Fibroblast of lung (primary cell): ENCODE results near the gene C20orf144. TPM values are rescaled to one million over a fixed set of nuclear protein-coding genes. Genes with fewer than 3 reads are reported as not detected.
A peak's percentile ranks its signal among the peaks of the same experiment; 100 is the strongest.

Source experiments
- DNase-seq, 2 donors: peaks; one replicate each; pipeline versions ENCODE4 v3.0.0 to v3.0.0-alpha.2; 2010; ENCODE audit warnings: low read depth in 2 of 2
- H2AFZ ChIP-seq: 2 replicates; pipeline ENCODE4 v1.5.1; 2012; ENCODE audit warnings: low read length, control low read depth, inconsistent platforms
- H3K27ac ChIP-seq: 2 replicates; pipeline ENCODE4 v1.5.1; 2011; ENCODE audit warnings: low read length, control low read depth; ENCODE audit not compliant: insufficient read depth
- H3K27me3 ChIP-seq: 2 replicates; pipeline ENCODE4 v1.5.1; 2011; ENCODE audit warnings: mild to moderate bottlenecking, low read length; ENCODE audit not compliant: control insufficient read depth, insufficient read depth
- H3K36me3 ChIP-seq: 2 replicates; pipeline ENCODE4 v1.5.1; 2011; ENCODE audit warnings: low read length; ENCODE audit not compliant: control insufficient read depth, insufficient read depth
- H3K4me1 ChIP-seq: 2 replicates; pipeline ENCODE4 v1.5.1; 2011; ENCODE audit warnings: low read length; ENCODE audit not compliant: control insufficient read depth, insufficient read depth; ENCODE audit errors: extremely low read depth
- H3K4me2 ChIP-seq: 2 replicates; pipeline ENCODE4 v1.5.1; 2011; ENCODE audit warnings: low read length, control low read depth; ENCODE audit not compliant: insufficient read depth; ENCODE audit errors: extremely low read depth
- H3K4me3 ChIP-seq, 4 experiments: fragments of 200-600 bp in 1 of 4; sonication (generic) in 1 of 4; replicated peaks in 1 of 4; 2 replicates each; pipeline ENCODE4 v1.5.1; 2011 to 2016; ENCODE audit warnings: low read length in 4 of 4, low read depth in 3 of 4, mild to moderate bottlenecking in 3 of 4, control low read depth in 2 of 4, inconsistent platforms in 1 of 4, mixed read lengths in 1 of 4; ENCODE audit not compliant: insufficient read depth in 1 of 4; ENCODE audit errors: control extremely low read depth in 1 of 4
- H3K79me2 ChIP-seq: 2 replicates; pipeline ENCODE4 v1.5.1; 2012; ENCODE audit warnings: mild to moderate bottlenecking, low read length, inconsistent platforms; ENCODE audit not compliant: control insufficient read depth, insufficient read depth
- H3K9ac ChIP-seq: 2 replicates; pipeline ENCODE4 v1.5.1; 2011; ENCODE audit warnings: mild to moderate bottlenecking, low read length, control low read depth; ENCODE audit not compliant: insufficient read depth
- H3K9me3 ChIP-seq: 2 replicates; pipeline ENCODE4 v1.5.1; 2012; ENCODE audit warnings: low read depth, low read length; ENCODE audit not compliant: control insufficient read depth, insufficient read depth
- H4K20me1 ChIP-seq: 2 replicates; pipeline ENCODE4 v1.5.1; 2011; ENCODE audit warnings: low read length; ENCODE audit not compliant: control insufficient read depth, insufficient read depth; ENCODE audit errors: extremely low read depth
- CTCF ChIP-seq, 2 donors: IDR thresholded peaks in 1 of 2; conservative IDR thresholded peaks in 1 of 2; 1 replicate in 1 of 2; 2 replicates in 1 of 2; pipeline ENCODE4 v1.5.1; 2011 to 2012; ENCODE audit warnings: low read length in 2 of 2, control low read depth in 1 of 2, inconsistent platforms in 1 of 2, low read depth in 1 of 2, mild to moderate bottlenecking in 1 of 2
- EZH2 ChIP-seq: IDR thresholded peaks from 2 replicates; pipeline ENCODE4 v1.5.1; 2012; ENCODE audit warnings: low read length, control low read depth, mild to moderate bottlenecking; ENCODE audit errors: missing control alignments
- polyA plus RNA-seq, 2 donors: library from polyadenylated mRNA; depleted of rRNA in 1 of 2; stranded (reverse) in 1 of 2; unstranded in 1 of 2; fragments of >200 nt; gene quantifications; 2 replicates each; pipeline ENCODE4 v1.2.1, GENCODE V29; 2011 to 2012; ENCODE audit warnings: missing spikeins in 1 of 2
- total RNA-seq: library from RNA; depleted of rRNA; stranded (reverse); fragments of >200 nt; gene quantifications from 2 replicates; pipeline ENCODE4 v1.2.1, GENCODE V29; 2014

Gene C20orf144
- total and polyA plus RNA-seq, 2 donors (not counting 1 experiment from before 2014, with no cell fraction given), result 0.10 to 0.17 TPM

GRCh38 chr20:33648396-33649004 lies 13.6 kb upstream of the C20orf144 start:
- H3K4me3 ChIP-seq, result no peak overlapping the region
- H3K79me2 ChIP-seq, result no peaks in the 10 kb centered on the region

GRCh38 chr20:33649201-33649681 lies 12.9 kb upstream of the C20orf144 start:
- peak in 1 of 2 donors; percentile 66 for DNase-seq
- peak overlapping the region; percentile 56 for H3K4me2 ChIP-seq
- no peaks in the 10 kb centered on the region for H3K9me3 ChIP-seq
- no peak overlapping the region for H3K4me3 ChIP-seq
- H3K27ac ChIP-seq, result no peak overlapping the region
- peaks cover 3% of the 10 kb centered on the region for H3K36me3 ChIP-seq
- no peak overlapping the region for H3K9ac ChIP-seq
- no peak overlapping the region for H2AFZ ChIP-seq
- no peaks in the 10 kb centered on the region for H4K20me1 ChIP-seq
- peaks cover 2% of the 10 kb centered on the region for H3K4me1 ChIP-seq
- H3K79me2 ChIP-seq, result no peaks in the 10 kb centered on the region
- TF ChIP-seq CTCF (conservative IDR thresholded peaks at IDR 0.05 in 1 of 2, IDR thresholded peaks at IDR 0.05 in 1 of 2; ENCODE audit: low read depth in 1 of 2, low read length in 2 of 2) (no peak), EZH2 (no peak)
- H3K27me3 ChIP-seq, result no peaks in the 10 kb centered on the region

More at GRCh38 chr20:33648396-33649004, 13.6 kb upstream of the C20orf144 start:
- no peak overlapping the region for H3K9ac ChIP-seq
- DNase-seq, result peak in 1 of 2 donors; percentile 17
- H2AFZ ChIP-seq, result no peak overlapping the region
- H3K27ac ChIP-seq, result no peak overlapping the region
- H3K27me3 ChIP-seq, result no peaks in the 10 kb centered on the region
- no peaks in the 10 kb centered on the region for H4K20me1 ChIP-seq
- H3K9me3 ChIP-seq, result no peaks in the 10 kb centered on the region
- H3K4me1 ChIP-seq, result peaks cover 2% of the 10 kb centered on the region
- H3K4me2 ChIP-seq, result peak overlapping the region; percentile 52
- TF ChIP-seq CTCF (conservative IDR thresholded peaks at IDR 0.05 in 1 of 2, IDR thresholded peaks at IDR 0.05 in 1 of 2; ENCODE audit: low read depth in 1 of 2, low read length in 2 of 2) (no peak), EZH2 (no peak)
- H3K36me3 ChIP-seq, result peaks cover 5% of the 10 kb centered on the region

- Histone ChIP-seq H3K9ac (no peak overlapping the region), H3K36me3 (peaks cover 1% of the 10 kb centered on the region), H3K9me3 (no peaks in the 10 kb centered on the region), H3K27me3 (no peaks in the 10 kb centered on the region), H3K4me2 (no peak overlapping the region), H3K4me3 (no peak overlapping the region), H2AFZ (no peak overlapping the region), H3K27ac (no peak overlapping the region), H4K20me1 (no peaks in the 10 kb centered on the region), H3K4me1 (peaks cover 2% of the 10 kb centered on the region), H3K79me2 (no peaks in the 10 kb centered on the region)
- no peak for DNase-seq
- TF ChIP-seq EZH2 (no peak), CTCF (conservative IDR thresholded peaks at IDR 0.05 in 1 of 2, IDR thresholded peaks at IDR 0.05 in 1 of 2; ENCODE audit: low read depth in 1 of 2, low read length in 2 of 2) (no peak)
Observed at GRCh38 chr20:33650111-33650752, 11.9 kb upstream of the C20orf144 start.
